Muscle of leg (tissue), 11 donors: Measurements from ENCODE around the gene GPC5. TPM values are rescaled to one million over a fixed set of nuclear protein-coding genes. Genes with fewer than 3 reads are reported as not detected.
"Not testable (repeated sequence)": the region's sequence is repeated elsewhere in the genome, so short reads cannot be mapped to it uniquely, and the experiment has no call there.

Experiments used
- DNase-seq: peaks from one replicate; pipeline ENCODE4 v3.0.0; 2013
- H3K27ac ChIP-seq: one replicate; pipeline ENCODE4 v1.5.1; 2013; ENCODE audit warnings: mild to moderate bottlenecking, low read length, control low read depth
- H3K27me3 ChIP-seq: one replicate; pipeline ENCODE4 v1.6.1; 2013; ENCODE audit warnings: low read length; ENCODE audit not compliant: control insufficient read depth, insufficient read depth
- H3K36me3 ChIP-seq: one replicate; pipeline ENCODE4 v1.6.1; 2013; ENCODE audit warnings: low read length; ENCODE audit not compliant: control insufficient read depth, insufficient read depth
- H3K4me1 ChIP-seq: one replicate; pipeline ENCODE4 v1.6.1; 2013; ENCODE audit warnings: low read length; ENCODE audit not compliant: control insufficient read depth, insufficient read depth
- H3K4me3 ChIP-seq: one replicate; pipeline ENCODE4 v1.5.1; 2013; ENCODE audit warnings: low read length, control low read depth
- H3K9me3 ChIP-seq: replicated peaks from 2 replicates; pipeline ENCODE4 v1.6.1; 2013; ENCODE audit warnings: low read depth, low read length; ENCODE audit not compliant: control insufficient read depth
- WGBS: methylation state at CpG from one replicate; pipeline ENCODE4 v1.1.5; 2013; ENCODE audit warnings: missing lambda C conversion rate; ENCODE audit not compliant: insufficient coverage; 5-methylcytosine and 5-hydroxymethylcytosine counted together
- polyA plus RNA-seq, 8 donors: library from polyadenylated mRNA; unstranded; fragments of 120-200 nt; gene quantifications; one replicate each; pipeline versions ENCODE4 v1.2.1 to v1.2.3, GENCODE V29; 2013; ENCODE audit warnings: inconsistent platforms in 1 of 8, low replicate concordance in 1 of 8; ENCODE audit not compliant: insufficient read length in 8 of 8, insufficient read depth in 1 of 8
- total RNA-seq: library from RNA; stranded (reverse); fragments of 120-200 nt; gene quantifications from one replicate; pipeline ENCODE4 v1.2.4, GENCODE V29; 2013

The GPC5 gene
- total and polyA plus RNA-seq, 9 donors: 0.15 to 2.1 (median 0.40) TPM

DNA sequence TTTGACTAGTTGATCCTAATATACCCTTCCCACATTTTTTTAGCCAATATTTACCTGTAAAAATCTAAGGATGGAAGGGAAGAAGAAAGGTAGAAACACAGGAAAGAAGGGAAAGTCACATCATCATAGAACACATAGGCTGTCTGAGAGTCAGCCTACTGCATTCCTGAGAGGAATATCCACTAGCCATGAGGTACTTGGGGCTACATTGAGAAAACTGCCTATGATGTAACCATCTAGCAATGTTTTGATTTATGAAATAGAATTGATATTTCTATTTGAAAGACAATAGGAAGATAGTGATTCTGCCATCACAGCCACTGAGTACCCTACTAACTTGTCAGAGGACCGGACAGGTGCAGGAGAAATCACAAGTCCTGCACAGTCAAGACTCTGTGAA, 873.8 kb downstream of the GPC5 start:
- no peak for DNase-seq
- Histone ChIP-seq H3K4me3 (no peak overlapping the region), H3K9me3 (no peaks in the 10 kb centered on the region), H3K27ac (no peak overlapping the region), H3K27me3 (no peaks in the 10 kb centered on the region), H3K36me3 (no peaks in the 10 kb centered on the region), H3K4me1 (no peaks in the 10 kb centered on the region)
- WGBS: no CpG with 5 or more reads among the region's 1 CpG

DNA sequence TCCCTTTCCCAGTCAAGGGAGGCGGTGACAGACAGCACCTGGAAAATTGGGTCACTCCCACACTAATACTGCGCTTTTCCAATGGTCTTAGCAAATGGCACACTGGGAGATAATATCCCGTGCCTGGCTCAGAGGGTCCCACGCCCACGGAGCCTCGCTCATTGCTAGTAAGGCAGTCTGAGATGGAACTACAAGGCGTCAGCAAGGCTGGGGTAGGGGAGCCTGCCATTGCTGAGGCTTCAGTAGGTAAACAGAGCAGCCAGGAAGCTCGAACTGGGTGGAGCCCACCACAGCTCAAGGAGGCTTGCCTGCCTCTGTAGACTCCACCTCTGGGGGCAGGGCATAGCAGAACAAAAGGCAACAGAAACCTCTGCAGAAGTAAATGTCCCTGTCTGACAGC, 882.6 kb downstream of the GPC5 start:
- H3K27ac ChIP-seq, H3K4me3 ChIP-seq, DNase-seq, H3K4me1 ChIP-seq, H3K36me3 ChIP-seq, H3K9me3 ChIP-seq, H3K27me3 ChIP-seq: not testable (repeated sequence)
- WGBS: 76% methylated on average over 6 of the region's 8 CpGs

DNA sequence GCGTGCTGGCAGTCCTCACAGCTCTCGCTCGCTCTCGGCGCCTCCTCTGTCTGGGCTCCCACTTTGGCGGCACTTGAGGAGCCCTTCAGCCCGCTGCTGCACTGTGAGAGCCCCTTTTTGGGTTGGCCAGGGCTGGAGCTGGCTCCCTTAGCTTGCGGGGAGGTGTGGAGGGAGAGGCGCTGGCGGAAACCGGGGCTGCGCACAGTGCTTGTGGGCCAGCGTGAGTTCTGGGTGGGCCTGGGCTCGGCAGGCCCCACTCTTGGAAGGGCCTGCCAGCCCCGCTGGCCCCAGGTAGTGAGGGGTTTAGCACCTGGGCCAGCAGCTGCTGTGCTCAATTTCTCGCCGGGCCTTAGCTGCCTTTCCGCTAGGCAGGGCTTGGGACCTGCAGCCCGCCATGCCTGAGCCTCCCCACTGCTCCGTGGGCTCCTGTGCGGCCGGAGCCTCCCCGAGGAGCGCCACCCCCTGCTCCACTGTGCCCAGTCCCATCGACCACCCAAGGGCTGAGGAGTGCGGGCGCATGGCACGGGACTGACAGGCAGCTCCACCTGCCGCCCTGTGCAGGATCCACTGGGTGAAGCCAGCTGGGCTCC, 892.4 kb downstream of the GPC5 start:
- not testable (repeated sequence) for H3K9me3 ChIP-seq, H3K36me3 ChIP-seq, H3K27ac ChIP-seq, H3K4me1 ChIP-seq, DNase-seq, H3K4me3 ChIP-seq, H3K27me3 ChIP-seq
- 91% methylated on average over 23 of the region's 29 CpGs for WGBS

DNA sequence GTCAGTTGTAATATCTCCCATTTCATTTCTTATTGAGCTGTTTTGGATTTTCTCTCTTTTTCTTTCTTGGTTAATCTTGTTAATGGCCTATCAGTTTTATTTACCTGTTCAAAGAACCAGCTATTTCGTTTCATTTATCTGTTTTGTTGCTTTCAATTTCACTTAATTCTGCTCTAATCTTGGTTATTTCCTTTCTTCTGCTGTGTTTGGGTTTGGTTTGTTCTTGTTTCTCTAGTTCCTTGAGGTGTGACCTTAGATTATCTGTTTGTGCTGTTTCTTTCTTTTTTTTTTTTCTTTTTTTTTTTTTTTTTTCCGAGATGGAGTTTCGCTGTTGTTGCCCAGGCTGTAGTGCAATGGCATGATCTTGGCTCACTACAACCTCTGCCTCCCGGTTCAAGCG, 896.1 kb downstream of the GPC5 start:
- WGBS: no CpG with 5 or more reads among the region's 5 CpGs
- not testable (repeated sequence) for H3K36me3 ChIP-seq, DNase-seq, H3K27ac ChIP-seq, H3K27me3 ChIP-seq, H3K4me1 ChIP-seq, H3K9me3 ChIP-seq, H3K4me3 ChIP-seq

DNA sequence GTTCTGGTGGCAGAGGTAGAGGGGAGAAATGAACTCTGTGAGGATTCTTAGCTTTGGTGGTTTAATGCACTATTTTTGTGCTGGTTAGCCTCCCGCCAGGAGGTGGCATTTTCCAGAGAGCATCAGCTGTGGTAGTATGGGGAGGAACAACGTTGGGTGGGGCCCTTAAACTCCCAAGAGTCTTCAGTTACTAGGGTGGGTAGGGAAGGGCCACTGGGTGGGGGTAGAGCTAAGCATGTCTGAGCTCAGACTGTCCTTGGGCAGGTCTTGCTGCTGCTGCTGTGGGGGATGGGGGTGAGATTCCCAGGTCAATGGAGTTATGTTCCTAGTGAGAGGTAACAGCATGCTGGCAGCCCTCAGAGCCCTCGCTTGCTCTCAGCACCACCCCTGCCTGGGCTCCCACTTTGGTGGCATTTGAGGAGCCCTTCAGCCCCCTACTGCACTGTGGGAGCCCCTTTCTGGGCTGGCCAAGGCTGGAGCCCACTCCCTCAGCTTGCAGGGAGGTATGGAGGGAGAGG, 897.8 kb downstream of the GPC5 start:
- not testable (repeated sequence) for H3K27ac ChIP-seq, H3K9me3 ChIP-seq, H3K36me3 ChIP-seq, H3K4me3 ChIP-seq, DNase-seq, H3K4me1 ChIP-seq, H3K27me3 ChIP-seq
- WGBS: 83% methylated on average over 1 of the region's 3 CpGs

DNA sequence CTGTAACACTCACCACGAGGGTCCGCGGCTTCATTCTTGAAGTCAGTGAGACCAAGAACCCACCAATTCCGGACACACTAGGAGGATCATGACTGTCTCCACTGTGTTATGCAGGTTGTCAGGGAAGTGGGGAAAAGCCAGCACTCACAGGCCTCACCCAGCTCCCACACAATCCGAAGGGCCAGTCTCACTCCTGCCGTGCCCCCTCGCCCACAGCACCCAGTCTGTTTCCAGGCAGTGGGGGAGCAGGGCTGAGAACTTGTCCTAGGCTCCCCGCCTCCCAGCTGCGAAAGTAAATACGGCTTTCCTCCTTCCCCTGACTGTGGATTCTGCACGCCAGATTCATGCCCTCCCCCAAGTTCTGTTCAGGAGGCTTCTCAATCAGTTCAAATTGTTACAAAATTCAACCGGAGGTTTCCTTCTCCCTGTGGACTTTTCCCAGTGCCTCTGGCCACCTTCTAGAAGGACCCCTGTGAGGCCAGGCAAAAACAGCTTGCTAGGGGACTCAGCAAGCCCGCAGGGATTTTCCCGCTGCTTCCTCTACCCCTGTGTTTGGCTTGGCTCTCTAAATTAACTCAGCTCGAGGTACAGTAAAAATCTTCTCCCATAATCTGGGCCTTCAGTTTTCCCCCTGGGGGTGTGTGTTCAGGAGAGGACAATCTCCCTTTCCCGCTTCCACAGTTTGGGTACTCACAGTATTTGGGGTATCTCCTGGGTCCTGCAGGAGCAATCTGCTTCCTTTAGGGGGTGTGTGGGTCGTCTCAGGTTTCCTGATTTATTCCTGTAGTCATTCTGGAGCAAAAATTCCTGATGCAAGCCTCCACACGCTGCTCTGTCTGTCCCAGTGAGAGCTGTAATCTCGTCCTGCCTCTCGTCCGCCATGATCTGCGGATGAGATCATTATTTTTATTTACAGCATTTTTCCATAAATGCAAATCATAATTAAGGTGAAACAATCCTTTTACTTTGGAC, 899.8 kb downstream of the GPC5 start:
- Histone ChIP-seq H3K9me3 (peaks cover 3% of the 10 kb centered on the region), H3K4me1 (no peaks in the 10 kb centered on the region), H3K27me3 (no peaks in the 10 kb centered on the region), H3K36me3 (no peaks in the 10 kb centered on the region), H3K4me3 (no peak overlapping the region), H3K27ac (no peak overlapping the region)
- 65% methylated on average over 14 of the region's 22 CpGs for WGBS
- no peak for DNase-seq

DNA sequence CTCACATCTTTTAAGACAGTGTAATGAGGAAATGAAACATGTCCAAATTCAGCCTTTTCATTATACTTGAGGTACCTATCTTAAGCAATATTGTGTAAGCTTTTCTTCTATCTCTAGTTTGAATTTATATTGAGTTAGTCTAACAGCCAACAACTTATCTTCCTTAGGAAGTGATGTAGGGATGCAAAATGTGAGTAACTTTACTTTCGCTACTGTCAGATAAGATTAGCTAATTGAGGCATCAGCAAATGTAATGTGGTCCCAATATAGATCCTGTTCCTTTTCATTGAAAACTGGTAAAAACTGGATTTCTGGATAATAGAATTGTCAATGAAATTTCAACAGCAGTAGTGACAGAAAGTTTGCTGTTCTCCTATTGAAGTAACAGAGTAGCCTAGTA, 902.2 kb downstream of the GPC5 start:
- Histone ChIP-seq H3K9me3 (peaks cover 3% of the 10 kb centered on the region), H3K27me3 (no peaks in the 10 kb centered on the region), H3K4me1 (no peaks in the 10 kb centered on the region), H3K27ac (no peak overlapping the region), H3K36me3 (no peaks in the 10 kb centered on the region), H3K4me3 (no peak overlapping the region)
- DNase-seq: no peak
- no CpG with 5 or more reads among the region's 1 CpG for WGBS

DNA sequence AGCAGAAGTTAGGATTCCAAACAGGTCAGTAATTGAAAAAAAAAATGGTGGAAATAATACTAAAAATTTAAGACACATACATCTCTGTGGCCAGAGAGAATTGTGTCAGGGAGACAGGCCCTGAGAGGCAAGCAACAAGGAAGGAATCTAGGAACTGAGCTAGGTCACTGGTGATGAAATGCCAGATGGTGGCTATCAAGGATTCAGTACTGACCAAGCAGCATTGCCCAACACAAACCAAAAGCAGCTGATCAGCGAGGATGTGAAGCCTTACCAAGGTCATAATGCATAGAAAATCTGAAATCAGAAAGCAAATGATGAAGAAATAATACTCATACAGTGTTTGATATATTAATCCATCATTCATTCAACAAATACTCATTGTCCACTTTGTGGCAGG, 905.0 kb downstream of the GPC5 start:
- Histone ChIP-seq H3K4me1 (no peaks in the 10 kb centered on the region), H3K27me3 (no peaks in the 10 kb centered on the region), H3K27ac (no peak overlapping the region), H3K4me3 (no peak overlapping the region), H3K36me3 (no peaks in the 10 kb centered on the region), H3K9me3 (no peaks in the 10 kb centered on the region)
- DNase-seq: no peak
- no CpG with 5 or more reads among the region's 1 CpG for WGBS

DNA sequence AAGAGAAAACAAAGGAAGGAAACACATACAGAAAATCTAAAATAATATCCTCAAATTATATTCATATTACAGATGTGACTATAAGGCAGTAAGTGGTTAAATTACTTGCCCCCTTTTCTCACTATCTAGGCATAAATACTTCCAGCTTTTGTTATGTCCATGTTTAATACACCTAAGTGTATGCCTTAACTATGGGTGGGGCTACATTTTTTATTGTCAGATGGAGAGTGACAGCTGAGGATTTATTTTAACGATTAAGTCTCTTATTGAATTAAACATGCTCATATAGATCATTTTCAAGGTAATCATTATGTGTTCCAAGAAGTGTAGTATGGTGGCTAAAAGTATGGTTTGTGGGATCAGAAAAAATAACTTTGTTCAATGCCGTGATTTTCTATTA, 909.3 kb downstream of the GPC5 start:
- no CpG with 5 or more reads among the region's 2 CpGs for WGBS
- H3K36me3 ChIP-seq: no peaks in the 10 kb centered on the region
- no peaks in the 10 kb centered on the region for H3K27me3 ChIP-seq
- H3K27ac ChIP-seq: no peak overlapping the region
- no peak for DNase-seq
- no peak overlapping the region for H3K4me3 ChIP-seq
- H3K4me1 ChIP-seq: no peaks in the 10 kb centered on the region
- H3K9me3 ChIP-seq: no peaks in the 10 kb centered on the region

DNA sequence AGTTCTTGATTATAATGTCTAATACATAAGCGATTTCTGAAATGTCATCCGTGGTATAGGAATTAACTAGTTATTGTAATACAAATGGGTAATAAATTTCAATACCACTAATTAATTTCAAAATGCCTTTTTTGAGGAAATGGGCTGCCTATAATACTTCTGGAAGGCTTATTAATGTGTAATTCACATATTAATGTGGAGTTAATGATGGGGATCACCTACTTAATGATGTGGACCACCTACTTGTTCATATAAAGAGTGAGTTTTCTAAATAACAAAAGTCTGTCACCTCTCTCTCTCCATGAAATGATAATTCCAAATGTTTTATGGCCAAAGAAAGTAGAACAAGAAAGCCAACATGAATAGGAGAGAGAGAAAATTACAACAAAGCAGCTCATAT, 914.4 kb downstream of the GPC5 start:
- no CpG with 5 or more reads among the region's 2 CpGs for WGBS
- no peaks in the 10 kb centered on the region for H3K4me1 ChIP-seq
- no peak for DNase-seq
- H3K36me3 ChIP-seq: no peaks in the 10 kb centered on the region
- no peaks in the 10 kb centered on the region for H3K9me3 ChIP-seq
- no peaks in the 10 kb centered on the region for H3K27me3 ChIP-seq
- no peak overlapping the region for H3K27ac ChIP-seq
- no peak overlapping the region for H3K4me3 ChIP-seq
